Measurements from ENCODE around the gene SORL1.

The SORL1 gene

GRCh38 chr11:121513807-121514206, 61.7 kb downstream of the SORL1 start:
- no peak for DNase-seq

DNA sequence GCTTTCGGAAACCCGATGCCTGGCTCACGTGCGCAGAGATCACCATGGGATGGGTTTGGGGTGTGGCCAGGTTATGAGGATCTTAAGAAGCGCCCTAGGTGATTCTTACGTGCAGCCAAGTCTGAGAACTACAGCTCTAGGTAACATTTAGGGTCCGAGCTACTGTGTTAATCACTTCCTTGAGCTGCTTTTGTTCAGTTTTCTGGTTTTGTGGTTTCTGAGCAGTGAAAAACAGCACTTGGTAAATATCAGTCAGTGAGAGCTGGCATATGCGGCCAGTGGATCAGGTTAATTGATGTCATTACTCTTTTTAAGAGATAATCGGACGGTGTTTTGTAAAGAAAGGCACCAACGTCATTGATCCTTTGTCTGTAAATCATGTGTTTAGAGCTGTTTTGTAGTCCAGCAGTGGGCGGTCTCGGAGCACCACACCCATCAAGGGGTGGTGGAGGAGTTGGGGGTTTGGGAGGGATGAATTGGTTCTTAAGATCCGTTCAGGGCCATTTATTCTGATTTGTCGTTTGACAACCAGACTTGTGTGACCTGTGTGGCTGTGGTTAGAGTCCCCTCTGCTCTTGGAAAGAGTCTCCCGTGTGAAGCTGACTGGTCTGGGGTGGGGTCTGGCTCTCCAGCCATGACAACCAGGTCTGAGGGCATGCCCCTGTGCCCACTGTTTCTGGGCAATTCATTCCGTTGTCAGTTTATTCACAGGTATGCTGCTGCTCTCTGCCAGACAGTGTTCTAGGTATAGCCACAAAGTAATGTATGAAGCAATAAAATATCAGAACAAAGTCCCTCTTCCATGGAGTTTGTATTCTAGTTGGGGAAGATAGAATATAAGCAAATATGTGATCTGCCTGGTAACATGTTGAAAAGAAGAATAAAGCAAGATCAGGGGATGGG, 62.6 kb downstream of the SORL1 start:
- DNase-seq = no peak

DNA sequence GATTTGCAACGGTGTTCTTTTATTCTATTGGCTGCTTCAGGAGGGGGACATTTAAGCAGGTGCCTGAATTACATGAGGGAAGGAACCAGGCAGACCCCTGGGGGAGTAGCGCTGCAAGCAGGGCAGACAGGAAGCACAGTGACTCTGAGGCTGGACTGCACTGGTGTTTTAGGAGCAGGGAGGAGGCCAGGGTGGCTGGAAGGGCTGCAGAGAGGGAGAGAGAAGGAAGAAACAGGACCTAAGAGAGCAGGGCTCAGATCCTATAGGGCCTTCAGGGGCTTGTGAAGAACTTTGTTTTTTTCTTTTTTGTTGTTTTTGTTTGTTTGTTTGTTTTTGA, 63.2 kb downstream of the SORL1 start:
- DNase-seq = no peak

GRCh38 chr11:121517996-121518395, 65.9 kb downstream of the SORL1 start:
- DNase-seq = peak; percentile 39

GRCh38 chr11:121520243-121521144, 68.4 kb downstream of the SORL1 start:
- no peak for DNase-seq

- peak; percentile 45 for DNase-seq
Measured at GRCh38 chr11:121521145-121522042, 69.3 kb downstream of the SORL1 start.

- DNase-seq = no peak
Measured at GRCh38 chr11:121522043-121522941, 70.2 kb downstream of the SORL1 start.

DNA sequence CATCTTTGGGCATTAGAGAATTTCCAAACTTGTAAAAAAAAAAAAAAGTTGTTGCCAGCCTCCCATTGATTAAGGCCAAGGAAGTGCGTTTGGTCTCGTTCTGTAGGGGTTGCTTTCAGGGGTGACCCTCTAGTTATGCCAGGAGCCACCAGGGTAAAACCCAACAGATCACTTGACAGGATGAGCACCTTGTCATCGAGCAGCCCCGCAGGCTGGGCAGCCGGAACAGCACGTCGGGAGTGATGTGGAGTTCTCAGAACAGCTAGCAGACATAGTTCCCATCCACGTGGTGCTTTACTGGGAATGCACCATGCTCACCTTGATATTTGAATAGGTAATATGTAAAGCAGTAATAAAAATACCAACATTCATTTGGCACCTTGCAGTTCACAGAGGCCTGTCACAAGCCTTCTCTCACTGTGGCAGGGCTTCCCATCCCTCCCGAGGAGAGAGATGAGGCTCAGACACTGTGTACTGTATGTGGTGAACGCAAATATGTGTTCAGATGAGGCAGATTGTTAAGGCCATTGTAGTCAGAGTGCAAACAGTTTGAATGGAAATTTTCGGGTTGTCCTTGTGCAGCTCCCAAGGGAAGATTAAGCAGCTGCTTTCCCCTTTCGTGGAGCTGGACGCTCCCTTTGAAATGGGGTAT, 71.6 kb downstream of the SORL1 start:
- no peak for DNase-seq

- no peak for DNase-seq
Measured at GRCh38 chr11:121524233-121524631, 72.1 kb downstream of the SORL1 start.

DNA sequence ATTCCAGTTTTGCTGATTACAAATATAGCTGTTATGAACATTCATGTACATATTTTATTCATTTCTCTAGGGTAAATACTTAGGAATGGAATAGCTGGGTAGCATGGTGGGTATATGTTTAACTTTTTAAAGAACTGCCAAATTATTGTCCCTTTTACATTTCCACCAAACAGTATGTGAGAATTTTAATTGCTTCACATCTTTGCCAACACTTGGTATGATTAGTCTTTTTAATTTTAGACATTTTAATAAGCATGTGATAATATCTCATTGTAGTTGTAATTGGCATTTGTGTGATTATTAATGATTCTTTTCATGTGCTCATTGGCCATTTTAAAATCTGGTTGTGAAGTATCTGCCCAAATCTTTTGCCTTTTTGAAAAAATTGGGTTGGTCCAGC, 73.3 kb downstream of the SORL1 start:
- DNase-seq = no peak

DNA sequence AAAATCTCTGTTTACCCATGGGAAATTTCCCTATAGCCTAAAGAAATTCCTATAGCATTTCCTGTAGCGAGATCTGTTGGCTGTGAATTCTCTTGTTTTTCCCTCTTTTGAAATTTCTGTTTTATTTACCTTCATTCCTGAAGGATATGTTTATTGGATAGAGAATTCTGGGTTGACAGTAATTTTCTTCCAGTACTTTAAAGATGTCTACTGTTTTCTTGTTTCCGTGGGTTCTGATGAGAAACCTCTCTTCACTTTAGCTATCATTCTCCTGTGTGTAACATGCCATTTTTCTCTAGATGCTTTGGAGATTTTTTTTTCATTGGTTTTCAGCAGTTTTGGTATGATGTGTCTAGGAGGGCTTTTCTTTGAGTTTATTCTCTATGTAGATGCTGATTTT, 78.1 kb downstream of the SORL1 start:
- DNase-seq = no peak

GRCh38 chr11:121533601-121534000, 81.5 kb downstream of the SORL1 start:
- no peak for DNase-seq

DNA sequence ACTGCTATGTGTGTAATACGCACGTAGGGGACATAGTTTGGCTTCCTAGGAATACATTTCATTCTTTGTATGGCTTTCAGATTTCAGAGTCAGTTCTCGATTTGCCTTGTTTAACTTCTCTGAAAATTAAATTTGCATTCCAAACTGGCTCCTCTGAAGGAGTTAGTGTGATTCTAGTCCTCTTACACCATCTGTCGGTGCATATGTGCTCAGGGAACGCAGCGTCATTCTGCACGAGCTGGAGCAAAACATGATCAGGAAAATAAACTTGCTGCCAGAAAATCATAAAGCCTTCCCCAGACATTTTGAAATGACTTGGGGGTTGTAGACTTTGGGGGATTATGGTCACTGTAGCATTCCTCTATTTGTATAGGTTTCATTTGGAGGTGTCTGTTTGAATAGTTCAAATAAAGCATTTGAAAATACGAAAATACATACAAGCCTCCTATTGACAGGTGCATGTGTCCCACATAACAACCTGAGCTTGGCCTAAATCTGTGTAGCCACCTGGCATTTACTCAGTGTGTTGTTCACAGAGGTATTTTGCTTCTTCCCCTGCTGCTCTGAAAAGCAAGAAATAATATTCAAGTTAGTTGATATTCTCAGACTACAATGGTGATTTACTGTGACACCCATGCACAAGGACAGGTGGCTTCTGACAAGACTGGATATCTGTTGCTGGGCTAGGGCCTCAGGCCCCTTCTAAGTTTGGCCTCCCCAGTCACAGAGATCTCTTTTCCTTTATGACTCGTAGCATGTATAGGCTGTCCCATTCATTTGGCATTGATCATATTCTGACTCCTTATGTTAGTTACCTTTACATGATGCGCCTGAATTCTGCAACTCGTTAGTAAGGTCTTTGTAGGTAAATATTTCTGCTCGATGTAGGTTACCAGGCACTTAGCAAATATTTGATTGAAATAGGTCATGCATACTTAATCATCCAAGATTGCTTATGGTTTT, 82.3 kb downstream of the SORL1 start:
- DNase-seq = no peak

DNA sequence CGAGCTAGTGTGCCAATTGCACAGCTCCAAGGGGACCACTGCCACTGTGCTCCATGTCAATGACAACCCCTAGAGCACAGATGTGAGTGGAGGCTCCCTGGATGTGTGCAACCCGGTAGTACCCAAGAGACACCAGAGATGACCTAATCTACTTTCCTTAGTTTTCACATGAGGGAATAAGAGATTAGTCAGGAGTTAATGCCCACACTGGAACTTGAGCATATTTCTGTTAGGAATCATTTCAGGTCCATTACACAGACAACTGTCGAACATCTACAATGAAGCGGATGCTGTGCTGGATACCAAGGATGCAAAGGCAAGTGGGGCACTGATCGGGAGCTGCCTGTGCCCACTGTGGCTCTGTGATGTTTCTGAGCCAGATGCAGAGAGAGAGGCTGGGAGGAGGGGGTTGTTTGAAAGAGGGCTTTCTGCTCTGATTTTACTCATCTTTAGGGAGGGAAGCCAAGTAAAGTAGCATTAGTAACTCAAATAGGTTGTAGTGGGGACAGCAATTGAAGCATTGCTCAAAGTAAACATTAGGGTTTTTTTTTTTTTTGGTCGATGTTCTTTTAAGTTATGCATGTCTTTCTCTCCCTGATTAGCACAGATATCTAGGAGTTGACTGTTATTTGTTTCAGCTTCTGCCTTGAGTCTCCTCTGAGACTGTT, 83.1 kb downstream of the SORL1 start:
- DNase-seq = no peak

DNA sequence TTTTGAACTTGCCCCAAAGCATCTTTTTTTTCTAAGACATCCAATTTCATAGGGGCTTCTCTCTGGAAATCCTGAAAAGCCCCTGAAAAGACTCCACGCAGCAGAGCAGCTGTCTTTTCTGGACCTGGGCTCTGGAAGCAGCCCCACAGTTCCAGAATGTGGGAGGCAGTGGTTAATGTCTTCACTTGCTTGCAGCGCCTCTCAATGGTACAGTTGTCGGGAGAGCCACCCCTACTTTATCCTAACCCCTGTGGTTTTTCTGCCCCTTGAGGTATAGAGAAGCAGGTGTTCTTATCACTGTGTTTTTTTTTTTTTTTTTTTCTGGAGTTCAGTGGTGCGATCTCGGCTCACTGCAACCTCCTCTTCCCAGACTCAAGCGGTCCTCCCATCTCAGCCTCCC, 84.0 kb downstream of the SORL1 start:
- DNase-seq = no peak

DNA sequence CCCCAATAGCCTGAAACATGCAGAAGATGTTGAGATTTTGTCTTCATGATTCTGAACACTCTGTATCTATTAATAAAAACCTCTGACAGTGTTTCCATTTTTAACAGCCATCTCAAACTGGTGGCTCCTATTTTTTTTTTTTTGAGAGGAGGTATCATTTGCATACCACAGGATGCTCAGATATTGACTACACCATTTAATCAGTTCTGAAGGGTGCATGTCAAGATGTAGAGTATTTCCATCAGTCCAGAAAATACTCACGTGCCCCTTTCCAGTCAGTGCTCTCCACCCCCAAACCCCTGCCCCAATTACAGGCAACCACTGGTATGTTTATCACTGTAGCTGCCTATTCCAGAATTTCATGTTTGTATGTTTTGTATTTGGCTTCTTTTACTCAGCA, 85.9 kb downstream of the SORL1 start:
- DNase-seq = no peak

- DNase-seq = no peak
Measured at GRCh38 chr11:121539000-121539399, 86.9 kb downstream of the SORL1 start.

DNA sequence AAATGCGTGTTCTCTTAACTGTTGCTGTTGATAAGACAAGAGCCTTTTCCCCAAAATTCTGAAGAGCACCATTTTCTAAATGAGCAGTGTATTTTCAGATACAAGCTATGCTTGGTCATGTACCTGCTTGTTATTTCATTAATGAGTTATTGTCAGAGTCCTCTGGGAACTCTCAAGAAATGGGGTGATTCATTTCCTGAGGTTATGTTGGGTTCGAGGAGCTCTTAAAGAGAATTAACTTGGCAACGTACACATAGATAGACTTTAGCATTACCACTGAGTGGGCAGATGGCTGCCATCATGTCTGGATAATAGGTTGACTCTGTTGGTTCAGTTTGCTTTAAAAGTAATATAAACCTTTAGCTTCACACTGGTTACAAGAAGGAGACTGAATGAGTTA, 88.5 kb downstream of the SORL1 start:
- no peak for DNase-seq

- DNase-seq = no peak
Measured at GRCh38 chr11:121543836-121544380, 91.8 kb downstream of the SORL1 start.

Data from activated CD8-positive, alpha-beta memory T cell treated with anti-CD3 and anti-CD28 coated beads, Interleukin-2, amount 50 U/mL, for 48 hours (primary cell).